HG03575 (cell line): ENCODE measurements around the gene ULK3.
A peak's percentile ranks its signal among the peaks of the same experiment; 100 is the strongest.
"Not testable (repeated sequence)": the region's sequence is repeated elsewhere in the genome, so short reads cannot be mapped to it uniquely, and the experiment has no call there.

Experiments
- ATAC-seq: cut with Tn5 transposase; IDR thresholded peaks from one replicate; pipeline ENCODE4 v1.9.1; 2021; ENCODE audit not compliant: unreplicated experiment, insufficient number of reproducible peaks, low FRiP score; ENCODE audit errors: extremely low read depth

ULK3 gene, protein sequence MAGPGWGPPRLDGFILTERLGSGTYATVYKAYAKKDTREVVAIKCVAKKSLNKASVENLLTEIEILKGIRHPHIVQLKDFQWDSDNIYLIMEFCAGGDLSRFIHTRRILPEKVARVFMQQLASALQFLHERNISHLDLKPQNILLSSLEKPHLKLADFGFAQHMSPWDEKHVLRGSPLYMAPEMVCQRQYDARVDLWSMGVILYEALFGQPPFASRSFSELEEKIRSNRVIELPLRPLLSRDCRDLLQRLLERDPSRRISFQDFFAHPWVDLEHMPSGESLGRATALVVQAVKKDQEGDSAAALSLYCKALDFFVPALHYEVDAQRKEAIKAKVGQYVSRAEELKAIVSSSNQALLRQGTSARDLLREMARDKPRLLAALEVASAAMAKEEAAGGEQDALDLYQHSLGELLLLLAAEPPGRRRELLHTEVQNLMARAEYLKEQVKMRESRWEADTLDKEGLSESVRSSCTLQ

DNA sequence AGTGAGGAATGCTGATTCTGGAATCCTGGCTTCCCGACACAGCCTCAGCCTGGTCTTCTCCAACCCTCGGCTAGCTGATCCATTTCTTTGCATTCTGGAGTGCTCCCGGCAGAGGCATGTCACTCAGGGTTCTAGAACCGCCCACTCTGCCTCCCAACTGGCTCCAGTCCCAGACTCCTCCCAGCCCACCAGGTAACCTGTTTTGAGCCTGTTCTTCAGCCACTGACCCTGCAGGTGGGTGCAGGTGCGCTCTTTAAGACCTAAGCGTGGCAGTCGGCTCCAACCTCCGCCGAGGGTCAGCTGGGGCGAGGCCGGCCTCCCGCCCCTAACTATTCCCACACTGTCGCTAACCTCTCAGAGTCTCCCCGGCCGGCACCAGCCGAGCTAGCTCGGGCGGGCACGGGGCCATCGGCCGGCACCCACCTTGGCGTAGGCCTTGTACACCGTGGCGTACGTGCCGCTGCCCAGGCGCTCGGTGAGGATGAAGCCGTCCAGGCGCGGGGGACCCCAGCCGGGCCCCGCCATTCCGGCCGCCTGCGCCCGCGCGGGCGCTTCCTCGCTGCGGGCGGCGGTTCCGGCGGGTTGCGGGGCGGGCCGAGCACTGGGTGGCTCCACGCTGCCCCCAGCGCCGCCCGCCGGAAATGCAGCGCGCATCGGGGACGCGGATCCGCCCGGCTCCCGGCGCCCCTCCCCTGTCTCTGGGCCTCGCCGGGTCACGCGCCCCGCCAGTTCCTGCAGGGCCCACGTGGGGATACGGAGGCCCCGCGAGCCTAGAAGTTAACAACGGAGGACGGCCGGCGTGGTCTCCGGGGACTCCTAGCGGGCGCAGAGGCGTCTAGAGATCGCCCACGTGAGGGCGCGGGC is at the start of gene ULK3:
Gene ULK3 (minus strand): TSS at position 576 of the 864 bp plus-strand sequence. CDS start 51 bp downstream, at position 525.
- no peak for ATAC-seq

DNA sequence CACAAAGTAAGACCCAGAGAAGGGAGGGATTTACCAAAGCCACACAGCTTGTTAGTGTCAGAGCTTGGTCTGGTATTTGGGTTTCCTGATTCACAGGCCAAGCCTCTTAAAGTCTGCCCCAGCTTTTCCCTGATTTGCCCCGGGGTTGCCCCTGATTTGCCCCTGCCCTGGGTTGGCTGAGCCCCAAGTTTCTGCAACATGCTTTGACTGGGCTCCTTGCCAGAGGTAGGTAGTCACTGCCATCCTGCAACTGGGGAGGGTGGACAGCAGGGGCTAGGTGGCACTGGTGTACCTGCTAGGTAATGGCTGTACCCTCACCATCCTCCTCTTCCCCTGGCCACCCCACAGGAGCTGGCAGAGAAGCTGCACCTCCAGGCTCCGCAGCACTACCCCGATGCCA is 49.4 kb upstream of the ULK3 start:
- ATAC-seq = no peak

DNA sequence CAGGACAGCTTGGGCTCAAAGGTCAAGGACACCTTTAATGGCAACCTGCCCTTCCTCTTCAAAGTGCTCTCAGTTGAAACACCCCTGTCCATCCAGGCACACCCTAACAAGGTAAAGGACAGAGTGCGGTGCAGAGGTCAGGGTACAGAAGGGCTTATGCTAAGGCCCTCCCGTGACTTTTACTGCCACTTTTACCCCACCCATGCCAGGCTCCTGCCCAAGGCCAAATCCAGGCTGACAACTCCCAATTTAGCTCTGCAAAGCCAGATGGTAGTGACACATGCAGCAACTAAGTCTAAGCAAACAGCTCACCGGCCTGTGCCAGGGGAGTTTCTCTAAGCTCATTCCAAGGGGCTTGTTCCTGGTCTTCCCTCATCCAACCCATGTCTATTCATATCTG is 48.5 kb upstream of the ULK3 start:
- ATAC-seq = no peak

DNA sequence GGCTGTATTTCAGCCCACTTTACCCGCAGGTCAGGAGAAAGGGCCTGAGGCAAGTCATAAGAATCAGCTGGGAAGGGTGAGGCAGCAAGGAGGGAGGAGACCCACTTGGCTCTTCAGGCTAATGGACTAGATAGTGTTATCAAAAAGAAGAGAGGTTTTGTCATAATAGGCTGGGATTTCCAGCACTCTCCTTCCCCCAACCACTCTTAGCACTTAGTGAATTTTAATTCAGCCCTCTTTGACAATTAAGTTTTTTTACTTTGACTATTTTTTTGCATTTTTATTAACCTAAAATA is 47.7 kb upstream of the ULK3 start:
- ATAC-seq = no peak

DNA sequence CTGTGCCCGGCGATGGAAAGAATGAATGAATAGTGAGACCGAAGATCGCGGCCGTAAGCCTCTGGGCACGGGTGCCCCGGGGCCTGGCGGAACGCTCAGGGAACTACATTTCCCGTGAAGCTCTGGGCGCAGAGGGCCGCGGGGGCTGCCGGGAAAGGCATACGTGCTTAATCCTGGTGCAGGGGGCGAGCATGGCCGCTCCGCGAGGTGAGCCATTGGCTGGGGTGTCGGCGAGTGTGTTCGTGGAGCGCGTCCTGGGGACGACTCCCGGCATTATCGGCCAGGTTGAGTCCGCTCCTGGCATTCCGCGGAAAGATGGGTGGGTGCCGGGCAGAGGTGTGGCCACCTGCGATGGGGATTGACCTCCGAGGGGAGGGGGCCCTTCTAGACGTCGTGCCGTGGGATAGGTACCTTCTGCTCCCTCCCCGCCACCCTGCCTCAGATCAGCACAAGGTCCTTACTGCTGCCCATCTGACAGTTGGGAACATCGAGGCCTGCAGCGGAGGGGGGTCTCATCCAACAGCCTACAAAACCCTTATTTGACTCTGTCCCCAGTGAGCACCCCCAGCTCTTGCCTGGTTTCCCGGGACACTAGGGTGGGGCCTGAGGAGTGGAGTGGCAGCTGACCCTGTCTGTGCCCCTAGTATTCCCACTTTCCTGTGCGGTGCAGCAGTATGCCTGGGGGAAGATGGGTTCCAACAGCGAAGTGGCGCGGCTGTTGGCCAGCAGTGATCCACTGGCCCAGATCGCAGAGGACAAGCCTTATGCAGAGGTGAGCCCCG is 47.1 kb upstream of the ULK3 start, which contains the start of gene MPI:
Gene MPI (plus strand): TSS at position 160 of the 782 bp plus-strand sequence. CDS start 32 bp downstream, at position 192.
- no peak for ATAC-seq

DNA sequence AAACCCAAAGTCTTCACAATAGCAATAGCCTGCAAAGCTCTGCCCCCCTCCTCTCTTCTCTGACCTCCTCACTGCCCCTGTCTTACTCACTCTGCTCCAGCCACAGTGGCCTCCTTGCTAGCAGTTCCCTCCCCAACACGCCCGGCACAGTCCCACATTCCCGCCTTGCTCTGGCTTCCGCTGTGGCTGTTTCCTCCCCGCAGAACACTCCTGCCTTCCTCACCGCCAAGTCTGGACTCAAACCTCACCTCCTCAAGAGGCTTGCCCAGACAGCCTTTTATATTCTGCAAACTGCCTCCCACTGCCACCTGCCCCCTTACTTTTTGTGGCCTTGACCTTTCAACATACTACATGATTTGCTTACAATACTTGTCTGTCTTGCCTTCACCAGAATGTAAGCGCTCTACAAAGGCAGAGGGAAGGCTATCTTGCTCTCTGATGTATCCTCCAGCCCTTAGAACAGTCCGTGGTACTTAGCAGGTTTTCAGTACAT is 46.5 kb upstream of the ULK3 start:
- no peak for ATAC-seq

DNA sequence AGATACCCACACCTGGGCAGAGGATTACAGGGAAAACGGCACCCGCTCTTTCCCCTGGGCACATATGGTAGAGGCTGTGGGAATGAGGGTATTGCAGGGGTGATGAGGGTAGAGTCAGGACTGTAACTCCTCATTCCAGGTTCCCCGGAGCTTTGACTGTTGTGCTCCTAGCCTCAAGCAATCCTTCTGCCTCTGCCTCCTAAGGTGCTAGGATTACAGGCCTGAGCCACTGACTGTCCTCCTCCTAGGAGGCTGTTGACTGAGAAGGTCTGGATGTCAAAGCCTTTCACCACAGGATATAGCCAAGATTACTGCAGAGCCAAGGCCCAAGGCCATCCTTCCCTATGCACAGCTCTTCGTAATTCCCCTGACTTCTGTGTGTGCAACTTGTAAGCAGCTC is 45.8 kb upstream of the ULK3 start:
- no peak for ATAC-seq

DNA sequence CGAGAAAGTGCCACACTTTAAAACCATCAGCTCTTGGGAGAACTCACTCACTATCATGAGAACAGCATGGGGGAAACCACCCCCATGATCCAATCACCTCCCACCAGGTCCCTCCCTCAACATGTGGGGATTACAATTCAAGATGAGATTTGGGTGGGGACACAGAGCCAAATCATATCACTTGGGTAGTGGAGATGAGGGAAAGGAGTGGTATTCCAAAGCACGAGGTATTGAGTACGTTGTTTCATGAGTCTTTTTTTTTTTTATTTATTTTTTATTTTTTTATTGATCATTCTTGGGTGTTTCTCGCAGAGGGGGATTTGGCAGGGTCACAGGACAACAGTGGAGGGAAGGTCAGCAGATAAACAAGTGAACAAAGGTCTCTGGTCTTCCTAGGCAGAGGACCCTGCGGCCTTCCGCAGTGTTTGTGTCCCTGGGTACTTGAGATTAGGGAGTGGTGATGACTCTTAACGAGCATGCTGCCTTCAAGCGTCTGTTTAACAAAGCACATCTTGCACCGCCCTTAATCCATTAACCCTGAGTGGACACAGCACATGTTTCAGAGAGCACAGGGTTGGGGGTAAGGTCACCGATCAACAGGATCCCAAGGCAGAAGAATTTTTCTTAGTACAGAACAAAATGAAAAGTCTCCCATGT is 44.7 kb upstream of the ULK3 start:
- not testable (repeated sequence) for ATAC-seq

DNA sequence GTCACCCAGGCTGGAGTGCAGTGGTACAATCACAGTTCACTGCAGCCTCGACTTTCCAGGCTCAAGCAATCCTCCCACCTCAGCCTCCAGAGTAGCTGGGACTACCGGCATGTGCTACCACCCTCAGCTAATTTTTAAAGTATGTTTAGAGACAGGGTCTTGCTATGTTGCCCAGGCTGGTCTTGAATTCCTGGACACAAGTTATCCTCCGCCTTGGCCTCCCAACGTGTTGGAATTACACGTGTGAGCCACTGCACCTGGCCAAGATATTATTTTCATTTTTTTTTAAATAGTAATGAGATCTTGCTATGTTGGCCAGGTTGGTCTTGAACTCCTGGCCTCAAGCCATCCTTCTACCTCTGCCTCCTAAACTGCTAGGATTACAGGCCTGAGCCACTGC is 42.5 kb upstream of the ULK3 start:
- ATAC-seq = no peak

DNA sequence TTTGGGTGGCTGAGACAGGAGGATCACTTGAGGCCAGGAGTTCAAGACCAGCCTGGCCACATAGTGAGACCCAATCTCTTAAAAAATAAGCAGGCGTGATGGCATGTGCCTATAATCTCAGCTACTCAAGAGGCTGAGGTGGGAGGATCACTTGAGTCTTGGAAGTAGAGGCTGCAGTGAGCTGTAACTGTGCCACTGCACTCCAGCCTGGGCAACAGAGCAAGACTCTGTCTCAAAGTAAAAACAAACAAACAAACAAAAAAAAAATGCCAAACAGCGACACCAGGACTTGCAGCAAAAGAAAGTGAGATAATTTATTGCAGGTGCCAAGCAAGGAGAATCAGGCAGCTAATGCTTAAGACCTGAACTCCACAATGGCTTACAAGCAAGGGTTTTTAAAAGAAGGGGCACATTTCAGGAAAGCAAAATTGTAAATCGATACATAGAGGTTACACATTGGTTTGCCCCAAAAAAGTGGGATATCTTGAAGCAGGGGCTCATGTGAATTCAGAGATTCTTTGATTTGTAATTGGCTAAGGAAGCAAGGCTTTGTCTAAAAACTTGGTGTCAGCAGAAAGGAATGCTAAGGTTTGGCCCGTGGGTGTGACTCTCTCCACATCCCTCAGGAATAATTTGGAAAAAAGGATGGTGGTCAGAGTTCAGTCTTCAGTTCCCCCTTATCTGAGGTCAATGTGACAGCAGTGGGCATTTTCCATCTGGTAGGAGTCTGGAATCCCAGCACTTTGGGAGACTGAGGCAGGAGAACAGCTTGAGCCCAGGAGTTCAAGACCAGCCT is 41.7 kb upstream of the ULK3 start:
- ATAC-seq = no peak

DNA sequence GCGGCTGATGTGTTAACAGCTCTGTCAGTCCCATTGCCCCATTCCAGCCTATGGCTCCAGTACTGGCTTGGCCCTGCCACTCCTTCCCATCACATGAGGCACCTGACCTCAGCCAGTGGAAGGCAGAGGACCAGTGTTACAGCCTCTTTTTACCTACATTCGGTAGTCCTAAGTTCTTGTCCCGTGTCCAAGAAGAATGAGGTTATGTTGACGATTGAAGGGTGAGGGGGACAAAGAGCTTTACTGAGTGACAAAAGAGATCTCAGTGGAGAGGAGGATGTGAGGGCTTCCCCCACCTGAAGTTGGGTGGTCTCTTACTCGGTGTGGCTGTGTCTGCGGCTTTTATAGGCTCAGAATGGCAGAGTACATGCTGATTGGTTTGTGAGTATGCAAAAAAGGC is 39.6 kb upstream of the ULK3 start:
- no peak for ATAC-seq

DNA sequence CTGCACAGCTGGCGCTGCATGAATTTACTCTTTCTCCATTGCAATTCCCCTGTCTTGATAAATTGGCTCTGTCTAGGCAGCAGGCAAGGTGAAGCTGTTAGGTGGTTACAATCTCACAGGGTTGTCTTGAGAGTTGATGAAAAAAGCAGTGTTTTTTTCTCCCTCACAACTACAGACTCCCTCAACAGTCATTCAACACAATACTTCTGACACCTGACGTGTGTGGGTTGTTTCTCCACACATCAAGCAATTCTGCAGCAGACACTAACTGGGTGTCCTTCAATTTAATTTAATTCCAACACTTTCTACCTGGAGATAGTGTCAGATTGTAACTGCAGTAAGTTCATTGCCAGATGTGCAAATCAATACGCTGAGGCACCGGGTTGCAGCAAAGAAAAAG is 35.3 kb upstream of the ULK3 start:
- no peak for ATAC-seq

DNA sequence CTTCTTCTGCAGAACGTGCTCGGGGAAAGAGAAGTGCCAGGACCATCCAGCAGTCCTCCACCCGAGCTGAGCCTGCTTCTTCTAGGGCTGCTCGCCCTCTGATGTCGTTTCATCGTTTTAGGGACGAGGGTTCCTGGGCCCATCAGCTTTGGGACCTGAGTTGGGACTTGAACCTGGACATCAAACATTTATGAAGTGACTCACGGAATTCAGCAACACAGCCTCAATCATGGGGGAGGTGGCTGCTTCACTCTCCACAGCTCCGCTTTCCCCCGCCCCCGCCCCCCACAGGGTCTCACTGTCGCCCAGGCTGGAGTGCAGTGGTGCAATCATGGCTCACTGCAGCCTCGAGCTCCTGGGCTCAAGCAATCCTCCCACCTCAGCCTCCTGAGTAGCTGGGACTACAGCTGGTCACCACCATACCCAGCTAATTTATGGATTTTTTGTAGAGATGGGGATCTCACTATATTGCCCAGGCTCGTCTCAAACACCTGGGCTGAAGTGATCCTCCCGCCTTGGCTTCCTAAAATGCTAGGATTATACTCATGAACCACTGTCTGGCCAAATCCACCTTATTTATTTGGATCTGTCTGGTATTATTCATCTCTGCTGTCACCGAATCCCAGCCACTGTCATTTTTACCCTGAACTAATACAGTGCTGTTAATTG is 30.9 kb upstream of the ULK3 start:
- ATAC-seq = no peak

DNA sequence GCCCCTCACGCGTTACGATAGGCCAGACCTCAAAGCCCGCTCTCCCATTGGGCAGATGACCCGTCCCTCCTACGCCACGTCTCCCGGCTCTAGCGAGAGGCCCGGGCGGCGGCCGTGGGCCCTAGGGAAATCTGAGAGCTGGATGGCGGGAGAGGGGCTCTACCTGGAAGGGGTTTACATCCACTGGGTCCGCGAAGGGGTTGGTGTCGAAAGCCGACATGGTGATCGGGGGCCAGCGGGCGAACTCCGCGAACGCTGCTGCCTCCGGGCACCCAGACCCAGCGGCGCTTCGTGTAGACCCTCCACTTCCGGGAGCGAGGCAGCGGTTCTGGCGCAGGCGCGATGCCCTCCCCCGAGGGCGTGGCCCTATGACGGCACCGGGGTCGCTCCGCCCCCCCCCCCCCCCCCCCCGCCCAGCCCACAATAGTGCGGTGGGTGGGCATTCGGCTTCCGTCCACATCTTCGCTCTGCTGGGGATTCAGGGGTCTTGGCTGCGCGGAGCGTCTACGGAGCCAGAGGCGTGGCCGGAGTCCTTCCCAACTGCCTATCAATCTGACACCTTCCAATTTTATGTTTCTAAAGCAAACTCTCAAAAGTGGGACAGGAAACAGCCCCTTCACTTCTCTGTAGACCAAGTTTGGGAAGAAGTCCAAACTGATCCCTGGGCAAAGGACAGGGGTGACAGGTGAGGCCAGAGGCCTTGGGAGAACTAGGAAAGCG is 30.2 kb upstream of the ULK3 start, which contains the start of gene SCAMP2:
Gene SCAMP2 (minus strand): TSS at position 330 of the 720 bp plus-strand sequence. CDS start 110 bp downstream, at position 220.
- peak; percentile 36 for ATAC-seq

DNA sequence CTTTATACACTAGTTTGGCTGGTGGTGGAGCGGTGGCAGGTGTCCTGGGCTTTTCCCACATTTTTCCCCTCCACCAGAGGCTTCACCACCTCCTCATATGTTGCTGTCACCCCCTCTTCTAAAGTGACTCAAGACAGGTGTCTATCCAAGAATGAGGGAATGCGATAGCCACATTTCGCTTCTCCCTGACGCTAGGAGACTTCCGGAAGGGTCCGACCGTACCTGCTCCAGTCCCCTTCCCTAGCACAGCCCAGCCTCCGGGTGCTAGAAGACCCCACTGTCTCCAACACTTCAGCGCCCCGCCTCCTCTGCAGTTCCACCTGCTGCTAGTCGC is 29.7 kb upstream of the ULK3 start:
- ATAC-seq = no peak

DNA sequence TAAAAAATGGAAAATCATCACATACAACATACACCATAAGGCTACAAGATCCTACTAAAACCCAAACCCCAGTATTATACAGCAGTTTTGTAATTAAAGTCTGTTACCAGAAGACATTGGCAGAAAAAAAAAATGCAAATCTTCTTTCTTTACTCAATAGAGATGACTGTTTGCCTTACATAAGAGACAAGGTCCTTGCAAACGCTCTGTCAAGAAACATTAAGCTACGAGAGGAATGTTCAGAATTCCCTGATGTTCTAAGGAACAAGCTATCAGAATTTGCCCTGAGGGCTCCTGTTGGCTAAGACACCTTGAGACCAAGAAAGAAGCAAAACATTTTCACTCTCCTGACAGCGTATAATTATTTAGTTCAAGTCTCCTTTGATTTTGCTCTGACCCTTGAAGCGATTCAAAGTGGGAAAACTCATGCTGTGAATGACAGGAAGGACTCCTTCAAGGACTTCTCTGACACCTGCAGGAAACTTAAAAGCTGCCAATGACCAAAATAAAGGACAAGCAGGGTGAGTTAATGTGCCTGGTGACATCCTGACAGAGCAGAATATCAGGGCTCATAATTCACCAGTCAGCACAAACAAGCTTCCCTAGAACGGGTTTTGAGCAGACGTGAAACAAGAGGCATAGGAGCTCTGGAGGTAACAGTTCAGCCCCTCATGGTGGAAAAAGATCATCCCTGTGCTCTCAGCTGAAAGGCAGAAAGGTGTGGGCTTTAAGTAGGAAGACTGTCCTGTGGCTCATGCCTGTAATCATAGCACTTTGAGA is 27.7 kb upstream of the ULK3 start:
- no peak for ATAC-seq
